Adipocyte (in vitro differentiated cells): Measurements from ENCODE around the gene UBAC1.

Source experiments
- DNase-seq: peaks from one replicate; pipeline ENCODE4 v3.0.0-alpha.2; 2015; ENCODE audit warnings: low read depth
- H3K27me3 ChIP-seq: replicated peaks from 2 replicates; pipeline ENCODE4 v1.7.0; 2013; ENCODE audit warnings: mild to moderate bottlenecking, low read length, moderate library complexity; ENCODE audit not compliant: control insufficient read depth, insufficient read depth
- H3K36me3 ChIP-seq: 2 replicates; pipeline ENCODE4 v1.7.0; 2013; ENCODE audit warnings: low read length, mild to moderate bottlenecking, moderate library complexity; ENCODE audit not compliant: control insufficient read depth, insufficient read depth, severe bottlenecking
- H3K4me1 ChIP-seq: 2 replicates; pipeline ENCODE4 v1.7.0; 2013; ENCODE audit warnings: mild to moderate bottlenecking, low read length, moderate library complexity; ENCODE audit not compliant: control insufficient read depth, insufficient read depth
- H3K4me3 ChIP-seq: 2 replicates; pipeline ENCODE4 v1.7.0; 2013; ENCODE audit warnings: mild to moderate bottlenecking, low read length, moderate library complexity
- H3K9ac ChIP-seq: 2 replicates; pipeline ENCODE4 v1.7.0; 2013; ENCODE audit warnings: mild to moderate bottlenecking, low read length, moderate library complexity
- H3K9me3 ChIP-seq: 2 replicates; pipeline ENCODE4 v1.7.0; 2013; ENCODE audit warnings: mild to moderate bottlenecking, low read length, moderate library complexity; ENCODE audit not compliant: control insufficient read depth

Gene UBAC1

DNA sequence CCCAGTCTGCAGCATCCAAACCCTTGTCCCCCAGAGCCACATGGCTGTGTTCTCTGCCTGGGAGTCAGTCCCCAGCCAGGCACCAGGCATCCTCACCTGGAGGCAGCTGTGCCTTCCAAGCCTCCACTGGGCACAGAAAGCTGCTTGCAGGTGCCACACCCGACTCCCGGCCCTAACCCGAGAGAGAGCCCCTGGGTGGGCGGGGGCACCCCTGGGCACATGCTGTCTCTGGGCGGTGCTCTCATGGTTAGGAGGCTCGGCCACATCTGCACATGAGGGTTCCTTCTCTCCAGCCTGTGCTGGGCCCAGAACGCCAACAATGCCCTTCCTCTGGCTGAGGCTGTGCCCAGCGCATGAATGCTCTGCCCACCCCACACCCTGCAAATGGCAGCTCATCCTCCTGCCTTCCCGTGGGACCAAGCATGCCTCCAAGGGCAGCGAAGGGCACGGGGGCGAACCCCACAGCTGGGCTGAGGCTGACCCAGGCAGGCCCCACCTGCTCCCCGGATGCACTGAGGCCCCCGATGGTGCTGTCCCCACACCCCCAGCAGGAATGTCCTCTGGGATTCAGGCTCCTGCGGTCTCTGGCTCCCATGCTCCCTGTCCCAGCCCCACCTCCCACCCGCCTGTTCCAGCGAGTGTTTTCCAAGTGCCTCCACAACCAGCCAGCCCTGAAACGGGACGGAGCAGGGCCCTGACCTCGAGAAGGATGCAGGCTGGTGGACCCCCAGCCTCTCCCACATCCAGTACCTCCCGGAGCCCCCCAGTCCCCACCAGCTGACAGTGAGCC, 31.3 kb downstream of the UBAC1 start:
- peaks cover 8% of the 10 kb centered on the region for H3K4me1 ChIP-seq
- no peak overlapping the region for H3K9ac ChIP-seq
- DNase-seq = no peak
- no peak overlapping the region for H3K4me3 ChIP-seq
- H3K27me3 ChIP-seq = no peaks in the 10 kb centered on the region
- no peaks in the 10 kb centered on the region for H3K9me3 ChIP-seq
- peaks cover 25% of the 10 kb centered on the region for H3K36me3 ChIP-seq

DNA sequence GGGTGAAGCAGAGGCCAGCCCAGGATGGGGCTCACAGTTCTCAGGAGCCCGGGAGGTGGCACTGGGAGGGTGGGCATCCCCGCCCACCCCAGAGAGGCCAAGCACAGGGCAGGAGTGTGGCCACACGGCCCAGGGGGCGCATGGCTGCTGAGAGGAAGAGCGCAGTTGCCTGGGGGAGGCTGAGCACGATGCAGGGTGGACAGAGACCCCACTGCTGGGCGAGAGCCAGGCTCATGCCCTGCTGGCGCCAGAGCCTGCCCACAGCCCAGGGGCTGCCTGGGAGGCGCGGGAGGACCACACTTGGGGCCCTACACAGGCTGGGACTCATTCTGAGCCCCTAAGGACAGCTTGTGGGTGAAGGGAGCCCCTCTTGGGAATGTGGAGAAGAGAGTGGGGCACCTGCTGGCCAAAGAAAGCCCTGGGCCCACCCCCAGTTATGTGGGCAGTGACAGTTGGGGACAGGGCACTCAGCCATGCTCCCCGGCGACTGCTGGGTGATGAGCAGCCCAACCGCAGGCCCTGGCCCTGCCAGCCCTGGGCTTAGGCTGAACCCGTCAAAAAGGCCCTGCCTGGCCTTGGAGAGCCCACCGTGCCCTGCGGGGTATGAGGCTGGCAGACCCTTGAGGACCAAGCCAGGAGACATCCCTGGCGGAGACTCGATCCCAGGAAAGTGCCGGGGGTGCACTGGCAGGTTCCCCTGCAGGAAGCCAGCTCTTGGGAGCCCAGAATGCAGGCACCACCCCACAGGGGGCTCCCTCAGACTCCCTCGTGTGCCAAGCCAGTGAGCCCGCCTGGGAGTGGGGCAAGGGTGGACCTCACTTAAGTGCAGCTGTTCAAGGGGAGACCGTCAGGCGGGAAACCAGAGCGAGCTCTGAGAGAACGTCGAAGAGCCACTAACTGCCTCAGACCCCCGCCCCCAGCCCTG, 32.2 kb downstream of the UBAC1 start:
- Histone ChIP-seq H3K4me3 (no peak overlapping the region), H3K4me1 (peaks cover 8% of the 10 kb centered on the region), H3K9me3 (no peaks in the 10 kb centered on the region), H3K9ac (no peak overlapping the region), H3K36me3 (peaks cover 25% of the 10 kb centered on the region), H3K27me3 (no peaks in the 10 kb centered on the region)
- DNase-seq = no peak

DNA sequence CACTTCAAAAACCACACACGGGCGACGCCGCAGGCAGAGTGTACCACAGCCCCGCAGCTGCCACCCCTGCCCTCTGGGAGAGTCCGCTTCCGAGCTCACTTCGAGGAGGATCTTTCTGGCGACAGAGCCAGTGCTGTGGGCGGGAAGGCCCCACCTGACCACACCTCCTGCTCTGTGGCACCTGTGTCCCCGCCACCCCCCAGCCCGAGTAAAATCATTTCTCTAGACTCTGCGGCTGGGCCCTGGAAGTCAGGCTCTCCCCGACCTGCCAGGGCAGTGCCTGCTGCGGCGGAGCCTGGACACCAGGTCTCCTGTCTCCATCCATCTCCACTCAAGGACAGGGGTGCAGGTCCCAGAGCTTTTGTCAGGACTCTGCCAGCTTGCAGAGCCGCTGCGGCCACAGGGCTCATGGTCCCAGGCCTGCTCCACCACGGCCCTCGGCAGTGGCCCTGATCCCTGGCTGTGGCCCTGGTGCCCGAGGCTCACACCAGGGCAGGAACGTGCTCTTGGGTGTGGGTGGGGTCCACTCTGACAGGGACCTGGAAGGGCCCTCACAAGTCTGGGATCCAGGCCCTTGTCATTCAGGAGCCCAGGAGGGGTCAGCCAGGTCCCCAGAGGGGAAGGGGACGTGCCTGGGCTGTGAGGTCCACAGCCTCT, 33.0 kb downstream of the UBAC1 start:
- peaks cover 8% of the 10 kb centered on the region for H3K4me1 ChIP-seq
- DNase-seq = no peak
- H3K4me3 ChIP-seq = no peak overlapping the region
- no peaks in the 10 kb centered on the region for H3K9me3 ChIP-seq
- peaks cover 22% of the 10 kb centered on the region for H3K36me3 ChIP-seq
- H3K9ac ChIP-seq = no peak overlapping the region
- no peaks in the 10 kb centered on the region for H3K27me3 ChIP-seq

DNA sequence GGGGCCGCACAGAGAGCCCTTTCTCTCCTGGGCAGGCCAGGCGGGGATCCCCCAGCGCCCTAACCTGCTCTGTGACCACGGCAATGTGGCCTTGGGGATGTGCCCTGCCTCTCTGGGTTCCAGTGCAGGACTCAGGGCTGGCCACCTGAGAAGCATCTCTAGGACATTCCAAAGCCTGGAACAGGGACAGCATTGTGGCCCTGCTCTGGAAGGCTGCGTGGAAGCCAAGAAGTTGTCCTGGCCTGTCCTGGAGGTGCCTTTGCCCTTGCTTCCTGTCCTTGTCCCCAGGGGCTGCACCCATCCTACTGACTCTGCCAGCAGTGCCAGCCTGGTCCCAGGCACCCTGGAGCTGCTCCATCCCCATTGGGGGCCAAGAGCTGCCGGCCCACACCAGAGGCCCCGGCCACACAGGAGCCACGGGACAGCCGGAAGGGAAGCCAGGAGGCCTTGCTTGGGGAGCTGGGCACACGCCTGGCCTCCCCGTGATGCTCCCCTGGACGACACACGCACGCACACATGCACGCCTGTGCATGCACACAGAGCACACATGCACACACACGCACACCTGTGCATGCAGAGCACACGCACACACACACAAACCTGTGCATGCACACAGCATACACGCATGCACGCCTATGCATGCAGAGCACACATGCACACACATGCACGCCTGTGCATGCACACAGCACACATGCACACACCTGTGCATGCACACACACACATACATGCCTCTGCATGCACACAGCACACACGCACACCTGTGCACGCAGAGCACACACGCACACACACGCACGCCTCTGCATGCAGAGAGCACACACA, 33.8 kb downstream of the UBAC1 start:
- H3K9me3 ChIP-seq = no peaks in the 10 kb centered on the region
- no peak overlapping the region for H3K4me3 ChIP-seq
- peaks cover 14% of the 10 kb centered on the region for H3K36me3 ChIP-seq
- no peaks in the 10 kb centered on the region for H3K27me3 ChIP-seq
- no peak overlapping the region for H3K9ac ChIP-seq
- no peak for DNase-seq
- peaks cover 8% of the 10 kb centered on the region for H3K4me1 ChIP-seq

DNA sequence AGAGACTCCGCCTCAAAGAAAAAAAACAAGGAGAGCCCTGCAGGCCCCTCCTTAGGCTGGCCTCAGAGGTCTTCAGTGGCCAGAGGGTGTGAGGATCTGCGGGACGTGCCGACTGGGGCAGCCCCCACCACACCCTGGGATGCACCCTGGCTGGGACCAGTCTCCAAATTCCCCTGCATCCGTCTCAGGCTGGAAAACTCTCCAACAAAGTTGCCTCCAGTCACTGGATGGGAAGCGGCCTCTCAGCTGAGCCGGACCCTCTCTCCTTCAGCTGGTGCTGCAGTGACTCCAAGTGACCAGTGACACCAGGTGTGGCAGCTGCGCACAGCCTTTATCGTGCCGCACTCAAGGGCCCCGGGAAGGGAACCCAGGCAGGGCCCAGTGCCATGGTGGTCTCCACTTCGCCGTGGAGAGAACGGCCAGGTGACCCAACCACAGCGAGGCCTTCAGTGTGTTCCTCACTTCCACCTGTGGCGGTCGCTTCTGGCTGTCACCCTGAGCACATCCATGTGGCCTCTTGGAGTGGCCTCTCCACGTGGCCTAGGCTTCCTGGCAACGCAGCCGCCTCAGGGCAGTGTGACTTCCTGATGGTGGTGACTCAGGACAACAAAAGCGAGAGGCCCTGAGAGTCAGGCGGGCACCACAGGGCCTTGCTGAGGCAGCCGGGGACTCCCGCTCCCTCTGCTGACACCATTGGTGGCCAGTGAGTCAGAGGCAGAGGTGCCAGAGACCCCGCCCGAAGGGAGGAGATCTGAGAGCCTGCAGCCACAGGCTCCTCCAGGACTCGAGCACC, 34.6 kb downstream of the UBAC1 start:
- Histone ChIP-seq H3K27me3 (no peaks in the 10 kb centered on the region), H3K4me3 (no peak overlapping the region), H3K4me1 (peaks cover 8% of the 10 kb centered on the region), H3K9ac (no peak overlapping the region), H3K36me3 (peaks cover 13% of the 10 kb centered on the region), H3K9me3 (no peaks in the 10 kb centered on the region)
- peak; percentile 56 for DNase-seq

DNA sequence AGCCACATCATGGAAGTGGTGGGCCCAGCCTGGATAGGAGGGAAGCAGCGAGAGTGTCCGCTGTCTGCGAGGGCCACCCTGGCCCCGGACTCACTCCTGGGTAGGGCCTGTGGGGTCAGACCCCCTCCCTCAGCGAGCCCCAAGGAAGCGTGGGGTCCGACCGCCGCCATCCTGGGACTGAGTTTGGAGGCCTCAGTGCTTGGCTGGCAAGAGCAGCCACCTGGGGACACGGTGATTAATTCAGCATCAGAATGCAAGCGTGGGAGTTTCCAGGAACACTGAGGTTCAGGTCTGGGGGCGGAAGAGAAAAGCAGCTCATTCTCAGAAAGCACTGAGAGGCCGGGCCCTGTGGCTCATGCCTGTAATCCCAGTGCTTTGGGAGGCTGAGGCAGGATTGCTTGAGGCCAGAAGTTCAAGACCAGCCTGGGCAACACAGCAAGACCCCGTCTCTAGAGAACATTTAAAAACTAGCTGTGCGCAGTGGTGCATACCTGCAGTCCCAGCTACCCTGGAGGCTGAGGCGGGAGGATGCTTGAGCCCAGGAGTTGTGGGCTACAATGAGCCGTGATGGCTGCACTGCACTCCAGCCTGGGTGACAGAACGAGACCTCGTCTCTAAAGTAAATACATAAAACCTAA, 35.6 kb downstream of the UBAC1 start:
- peaks cover 8% of the 10 kb centered on the region for H3K4me1 ChIP-seq
- H3K4me3 ChIP-seq = no peak overlapping the region
- peaks cover 4% of the 10 kb centered on the region for H3K36me3 ChIP-seq
- no peak overlapping the region for H3K9ac ChIP-seq
- no peaks in the 10 kb centered on the region for H3K27me3 ChIP-seq
- no peak for DNase-seq
- H3K9me3 ChIP-seq = no peaks in the 10 kb centered on the region

DNA sequence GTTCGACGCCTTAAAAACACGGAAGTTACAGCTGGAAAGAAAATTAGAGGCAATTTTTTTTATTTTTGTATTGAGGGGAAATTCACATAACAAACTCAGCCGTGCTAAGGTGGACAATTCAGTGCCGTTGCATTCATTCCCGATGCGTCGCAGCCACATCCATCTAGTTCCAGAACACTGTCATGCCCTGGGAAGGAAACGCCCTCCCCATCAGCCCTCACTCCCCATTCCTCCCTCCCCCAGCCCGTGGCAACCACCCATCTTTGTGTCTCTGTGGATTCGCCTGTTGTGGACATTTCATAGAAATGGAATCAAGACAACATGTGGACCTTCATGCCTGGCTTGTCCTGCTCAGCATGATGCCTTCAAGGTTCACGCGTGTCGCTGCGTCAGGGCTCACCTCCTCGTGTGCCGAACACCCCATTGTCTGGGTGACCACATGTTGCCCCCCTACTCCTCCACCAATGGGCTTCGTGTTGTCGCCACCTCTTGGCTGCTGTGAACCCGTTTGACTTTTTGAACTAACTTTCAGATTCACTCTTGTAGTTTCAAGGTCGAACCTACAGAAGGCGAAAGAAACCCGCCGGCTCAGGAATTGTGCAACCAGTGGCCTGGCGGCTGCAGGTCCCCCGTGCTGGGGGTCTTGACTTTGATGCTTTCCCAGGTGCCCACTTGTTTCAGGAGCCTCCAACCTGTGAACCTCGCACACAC, 36.4 kb downstream of the UBAC1 start:
- Histone ChIP-seq H3K9ac (no peak overlapping the region), H3K4me1 (peaks cover 8% of the 10 kb centered on the region), H3K36me3 (no peaks in the 10 kb centered on the region), H3K4me3 (no peak overlapping the region), H3K27me3 (no peaks in the 10 kb centered on the region), H3K9me3 (no peaks in the 10 kb centered on the region)
- no peak for DNase-seq

DNA sequence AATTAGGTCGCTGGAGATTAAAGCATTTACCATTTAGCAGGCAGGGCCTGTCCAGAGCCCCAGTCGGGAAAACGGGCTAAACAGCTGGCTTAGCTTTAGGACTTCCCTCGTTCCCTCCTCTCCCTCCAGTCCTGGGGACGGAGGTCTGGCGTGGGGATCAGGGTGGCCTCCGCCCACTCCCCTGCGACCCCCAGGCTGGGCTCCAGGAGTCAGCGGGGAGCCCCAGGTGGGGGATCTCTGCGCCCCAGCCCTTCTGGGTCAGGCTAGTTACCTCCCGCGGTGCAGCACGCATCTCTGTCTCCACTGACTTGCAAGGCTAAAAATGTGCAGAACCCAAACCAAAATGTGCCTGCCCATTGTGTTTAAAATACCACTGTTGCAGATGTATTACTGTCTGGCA, 37.7 kb downstream of the UBAC1 start:
- Histone ChIP-seq H3K4me1 (peaks cover 8% of the 10 kb centered on the region), H3K9me3 (peaks cover 9% of the 10 kb centered on the region), H3K9ac (no peak overlapping the region), H3K4me3 (no peak overlapping the region), H3K27me3 (no peaks in the 10 kb centered on the region), H3K36me3 (no peaks in the 10 kb centered on the region)
- no peak for DNase-seq

DNA sequence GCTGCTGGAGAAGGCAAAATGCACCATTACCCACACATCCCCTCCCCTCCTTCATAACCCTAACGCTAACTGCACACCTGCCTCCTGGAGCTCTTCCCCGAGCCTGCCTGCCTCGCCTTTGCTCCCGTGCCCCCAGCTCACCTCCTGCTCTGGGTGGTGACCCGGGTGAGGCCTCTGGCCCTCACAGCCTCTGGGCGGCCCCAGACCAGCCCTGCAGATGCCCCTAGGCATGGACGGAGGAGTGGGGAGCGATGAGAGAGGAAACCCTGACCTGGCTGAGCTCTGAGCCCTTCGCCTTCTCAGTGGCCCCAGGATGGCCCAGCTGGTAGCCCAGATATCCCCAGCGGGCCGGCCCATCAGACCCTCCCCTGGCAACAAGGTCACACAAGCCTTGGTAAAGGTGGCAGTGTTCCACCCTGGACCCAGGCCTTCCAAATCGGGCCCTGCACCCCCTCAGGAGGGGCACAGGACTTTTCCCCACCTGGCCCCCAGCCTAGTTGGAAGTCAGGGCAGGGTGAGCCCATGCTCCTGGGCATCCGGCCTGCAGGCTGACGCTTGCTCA, 39.3 kb downstream of the UBAC1 start:
- DNase-seq = no peak
- Histone ChIP-seq H3K9ac (no peak overlapping the region), H3K27me3 (no peaks in the 10 kb centered on the region), H3K4me3 (no peak overlapping the region), H3K4me1 (peaks cover 4% of the 10 kb centered on the region), H3K36me3 (no peaks in the 10 kb centered on the region), H3K9me3 (peaks cover 20% of the 10 kb centered on the region)
